ENCODE measurements around the gene DNAJC3.
A peak's percentile ranks its signal among the peaks of the same experiment; 100 is the strongest.
"Not testable (repeated sequence)": the region's sequence is repeated elsewhere in the genome, so short reads cannot be mapped to it uniquely, and the experiment has no call there.

The DNAJC3 gene

GRCh38 chr13:95676105-95676761 is 706 bp upstream of the DNAJC3 start:
- no peak for DNase-seq

- DNase-seq, result peak; percentile 36
Measured at GRCh38 chr13:95677564-95678266, 776 bp downstream of the DNAJC3 start.

GRCh38 chr13:95678967-95679366 is 2.0 kb downstream of the DNAJC3 start:
- no peak for DNase-seq

- no peak for DNase-seq
Measured at GRCh38 chr13:95679722-95680121, 2.8 kb downstream of the DNAJC3 start.

- no peak for DNase-seq
Measured at GRCh38 chr13:95684418-95684817, 7.5 kb downstream of the DNAJC3 start.

GRCh38 chr13:95684960-95685359 is 8.0 kb downstream of the DNAJC3 start:
- not testable (repeated sequence) for DNase-seq

GRCh38 chr13:95689582-95689926 is 12.6 kb downstream of the DNAJC3 start:
- no peak for DNase-seq

GRCh38 chr13:95690986-95691385 is 14.0 kb downstream of the DNAJC3 start:
- DNase-seq, result not testable (repeated sequence)

- no peak for DNase-seq
Measured at GRCh38 chr13:95697052-95697680, 20.2 kb downstream of the DNAJC3 start.

GRCh38 chr13:95698047-95698749 is 21.3 kb downstream of the DNAJC3 start:
- no peak for DNase-seq

- DNase-seq, result peak; percentile 4
Measured at GRCh38 chr13:95703576-95703975, 26.6 kb downstream of the DNAJC3 start.

- DNase-seq, result no peak
Measured at GRCh38 chr13:95704510-95704909, 27.6 kb downstream of the DNAJC3 start.

GRCh38 chr13:95706356-95706755 is 29.4 kb downstream of the DNAJC3 start:
- no peak for DNase-seq

- DNase-seq, result no peak
Measured at GRCh38 chr13:95707035-95707434, 30.1 kb downstream of the DNAJC3 start.

- DNase-seq, result no peak
Measured at GRCh38 chr13:95707442-95708390, 30.8 kb downstream of the DNAJC3 start.

- DNase-seq, result no peak
Measured at GRCh38 chr13:95708391-95708774, 31.4 kb downstream of the DNAJC3 start.

- peak; percentile 5 for DNase-seq
Measured at GRCh38 chr13:95708811-95709500, 32.0 kb downstream of the DNAJC3 start.

- peak; percentile 64 for DNase-seq
Measured at GRCh38 chr13:95710313-95710712, 33.4 kb downstream of the DNAJC3 start.

GRCh38 chr13:95712846-95713245 is 35.9 kb downstream of the DNAJC3 start:
- not testable (repeated sequence) for DNase-seq

GRCh38 chr13:95713651-95714050 is 36.7 kb downstream of the DNAJC3 start:
- peak; percentile 7 for DNase-seq

GRCh38 chr13:95714142-95714832 is 37.3 kb downstream of the DNAJC3 start:
- DNase-seq, result peak; percentile 81

Measured in fibroblast of skin of right quadriceps (primary cell).